IPS-18c (cell line): ENCODE results near the gene PRKCE.

Experiments
- H3K4me3 ChIP-seq: 2 replicates; pipeline ENCODE4 v1.7.0; 2013; ENCODE audit warnings: low read depth, mild to moderate bottlenecking, low read length, moderate library complexity; ENCODE audit not compliant: insufficient read depth
- H3K9me3 ChIP-seq: one replicate; pipeline ENCODE4 v1.6.1; 2013; ENCODE audit warnings: mild to moderate bottlenecking, low read length, moderate library complexity; ENCODE audit not compliant: control insufficient read depth, insufficient read depth

Gene PRKCE

GRCh38 chr2:46050489-46050888, 399.0 kb downstream of the PRKCE start:
- Histone ChIP-seq H3K9me3 (peaks cover 2% of the 10 kb centered on the region), H3K4me3 (no peak overlapping the region)

GRCh38 chr2:46051085-46051484, 399.6 kb downstream of the PRKCE start:
- Histone ChIP-seq H3K9me3 (peaks cover 2% of the 10 kb centered on the region), H3K4me3 (no peak overlapping the region)

GRCh38 chr2:46053564-46053963, 402.1 kb downstream of the PRKCE start:
- Histone ChIP-seq H3K4me3 (no peak overlapping the region), H3K9me3 (peaks cover 2% of the 10 kb centered on the region)

GRCh38 chr2:46056541-46056940, 405.1 kb downstream of the PRKCE start:
- Histone ChIP-seq H3K9me3 (peaks cover 2% of the 10 kb centered on the region), H3K4me3 (no peak overlapping the region)

- Histone ChIP-seq H3K4me3 (no peak overlapping the region), H3K9me3 (no peaks in the 10 kb centered on the region)
Measured at GRCh38 chr2:46058140-46058539, 406.7 kb downstream of the PRKCE start.

GRCh38 chr2:46062637-46063412, 411.4 kb downstream of the PRKCE start:
- no peaks in the 10 kb centered on the region for H3K9me3 ChIP-seq
- no peak overlapping the region for H3K4me3 ChIP-seq

- no peak overlapping the region for H3K4me3 ChIP-seq
- H3K9me3 ChIP-seq = no peaks in the 10 kb centered on the region
Measured at GRCh38 chr2:46064396-46064795, 412.9 kb downstream of the PRKCE start.

GRCh38 chr2:46065152-46065551, 413.7 kb downstream of the PRKCE start:
- H3K9me3 ChIP-seq = no peaks in the 10 kb centered on the region
- no peak overlapping the region for H3K4me3 ChIP-seq

GRCh38 chr2:46066116-46066515, 414.6 kb downstream of the PRKCE start:
- no peaks in the 10 kb centered on the region for H3K9me3 ChIP-seq
- H3K4me3 ChIP-seq = no peak overlapping the region

GRCh38 chr2:46066601-46067000, 415.1 kb downstream of the PRKCE start:
- no peak overlapping the region for H3K4me3 ChIP-seq

GRCh38 chr2:46067062-46067461, 415.6 kb downstream of the PRKCE start:
- Histone ChIP-seq H3K9me3 (no peaks in the 10 kb centered on the region), H3K4me3 (no peak overlapping the region)

More at GRCh38 chr2:46066601-46067000, 415.1 kb downstream of the PRKCE start:
- no peaks in the 10 kb centered on the region for H3K9me3 ChIP-seq

GRCh38 chr2:46067501-46068305, 416.2 kb downstream of the PRKCE start:
- Histone ChIP-seq H3K9me3 (no peaks in the 10 kb centered on the region), H3K4me3 (no peak overlapping the region)

GRCh38 chr2:46068636-46069035, 417.2 kb downstream of the PRKCE start:
- H3K4me3 ChIP-seq = no peak overlapping the region
- no peaks in the 10 kb centered on the region for H3K9me3 ChIP-seq

- Histone ChIP-seq H3K9me3 (no peaks in the 10 kb centered on the region), H3K4me3 (no peak overlapping the region)
Measured at GRCh38 chr2:46071074-46071473, 419.6 kb downstream of the PRKCE start.

- Histone ChIP-seq H3K4me3 (no peak overlapping the region), H3K9me3 (no peaks in the 10 kb centered on the region)
Measured at GRCh38 chr2:46072101-46072820, 420.8 kb downstream of the PRKCE start.

GRCh38 chr2:46073540-46074046, 422.1 kb downstream of the PRKCE start:
- H3K9me3 ChIP-seq = no peaks in the 10 kb centered on the region
- no peak overlapping the region for H3K4me3 ChIP-seq

- H3K4me3 ChIP-seq = no peak overlapping the region
- no peaks in the 10 kb centered on the region for H3K9me3 ChIP-seq
Measured at GRCh38 chr2:46074501-46074900, 423.0 kb downstream of the PRKCE start.
